CD14-positive monocyte (primary cell): Measurements from ENCODE around the gene SSBP2. TPM values are rescaled to one million over a fixed set of nuclear protein-coding genes. Genes with fewer than 3 reads are reported as not detected.

Experiments
- DNase-seq, 3 donors: peaks; one replicate each; pipeline ENCODE4 v3.0.0-alpha.2; 2011 to 2022
- H2AFZ ChIP-seq: 2 replicates; pipeline ENCODE4 v1.6.0; 2012; ENCODE audit warnings: mild to moderate bottlenecking, low read depth, low read length, inconsistent platforms; ENCODE audit not compliant: insufficient read depth, poor library complexity, severe bottlenecking
- H3K27ac ChIP-seq, 2 donors: 1 replicate in 1 of 2; 2 replicates in 1 of 2; pipeline ENCODE4 v1.5.1; 2012 to 2013; ENCODE audit warnings: low read length in 2 of 2, control low read depth in 1 of 2, inconsistent platforms in 1 of 2, low read depth in 1 of 2, mild to moderate bottlenecking in 1 of 2
- H3K27me3 ChIP-seq, 2 donors: one replicate each; pipeline versions ENCODE4 v1.6.0 to v1.6.1; 2011 to 2013; ENCODE audit warnings: low read length in 2 of 2; ENCODE audit not compliant: control insufficient read depth in 2 of 2, insufficient read depth in 2 of 2
- H3K36me3 ChIP-seq, 2 donors: replicated peaks in 1 of 2; 1 replicate in 1 of 2; 2 replicates in 1 of 2; pipeline versions ENCODE4 v1.5.1 to v1.6.1; 2012 to 2013; ENCODE audit warnings: low read length in 2 of 2, control low read depth in 1 of 2, inconsistent platforms in 1 of 2, mild to moderate bottlenecking in 1 of 2; ENCODE audit not compliant: insufficient read depth in 2 of 2, control insufficient read depth in 1 of 2
- H3K4me1 ChIP-seq, 2 donors: 1 replicate in 1 of 2; 2 replicates in 1 of 2; pipeline versions ENCODE4 v1.5.1 to v1.6.1; 2012 to 2013; ENCODE audit warnings: low read length in 2 of 2, control low read depth in 1 of 2, inconsistent platforms in 1 of 2, mild to moderate bottlenecking in 1 of 2, moderate library complexity in 1 of 2; ENCODE audit not compliant: insufficient read depth in 2 of 2, control insufficient read depth in 1 of 2
- H3K4me2 ChIP-seq: replicated peaks from 2 replicates; pipeline ENCODE3; 2012; ENCODE audit warnings: low read length, moderate library complexity, mild to moderate bottlenecking; ENCODE audit not compliant: poor library complexity, severe bottlenecking; ENCODE audit errors: extremely low read depth
- H3K4me3 ChIP-seq, 3 experiments: fragments of 200-600 bp in 1 of 3; sonication (generic) in 1 of 3; replicated peaks in 1 of 3; 1 replicate in 2 of 3; 2 replicates in 1 of 3; pipeline ENCODE4 v1.5.1; 2011 to 2013; ENCODE audit warnings: low read length in 3 of 3, mild to moderate bottlenecking in 3 of 3, control low read depth in 2 of 3, low read depth in 2 of 3, inconsistent platforms in 1 of 3, moderate library complexity in 1 of 3
- H3K79me2 ChIP-seq: 2 replicates; pipeline ENCODE4 v1.6.0; 2012; ENCODE audit warnings: mild to moderate bottlenecking, control low read depth, inconsistent platforms, low read length, moderate library complexity; ENCODE audit not compliant: insufficient read depth
- H3K9ac ChIP-seq: 2 replicates; pipeline ENCODE4 v1.6.0; 2017; ENCODE audit warnings: low read length, mild to moderate bottlenecking; ENCODE audit not compliant: insufficient read depth, poor library complexity, severe bottlenecking
- H3K9me3 ChIP-seq, 2 donors: replicated peaks in 1 of 2; 1 replicate in 1 of 2; 2 replicates in 1 of 2; pipeline versions ENCODE4 v1.5.1 to v1.6.1; 2012 to 2013; ENCODE audit warnings: low read length in 2 of 2, control low read depth in 1 of 2; ENCODE audit not compliant: control insufficient read depth in 1 of 2, insufficient read depth in 1 of 2
- H4K20me1 ChIP-seq: 2 replicates; pipeline ENCODE4 v1.6.0; 2012; ENCODE audit warnings: mild to moderate bottlenecking, low read length, control low read depth, moderate library complexity; ENCODE audit not compliant: insufficient read depth
- H3K27ac Mint-ChIP-seq, 7 donors: one replicate each; pipeline ENCODE4 v1.8.0; 2020; ENCODE audit warnings: mild to moderate bottlenecking in 7 of 7, mixed read lengths in 7 of 7, moderate library complexity in 6 of 7, inconsistent platforms in 2 of 7
- H3K27me3 Mint-ChIP-seq, 3 donors: one replicate each; pipeline ENCODE4 v1.8.0; 2021 to 2022; ENCODE audit warnings: low read depth in 3 of 3, mild to moderate bottlenecking in 3 of 3, mixed read lengths in 3 of 3, moderate library complexity in 3 of 3, inconsistent platforms in 1 of 3
- H3K36me3 Mint-ChIP-seq, 2 donors: one replicate each; pipeline ENCODE4 v1.8.0; 2020; ENCODE audit warnings: mixed read lengths in 2 of 2, inconsistent platforms in 1 of 2, mild to moderate bottlenecking in 1 of 2
- H3K4me1 Mint-ChIP-seq: one replicate; pipeline ENCODE4 v1.8.0; 2020; ENCODE audit warnings: mild to moderate bottlenecking, mixed read lengths
- H3K4me3 Mint-ChIP-seq, 2 donors: one replicate each; pipeline ENCODE4 v1.8.0; 2020; ENCODE audit warnings: mild to moderate bottlenecking in 2 of 2, mixed read lengths in 2 of 2, moderate library complexity in 1 of 2
- H3K9me3 Mint-ChIP-seq, 7 donors: one replicate each; pipeline ENCODE4 v1.8.0; 2020 to 2022; ENCODE audit warnings: mixed read lengths in 7 of 7, mild to moderate bottlenecking in 6 of 7, moderate library complexity in 6 of 7, inconsistent platforms in 2 of 7
- CTCF ChIP-seq: fragments of 200-600 bp; IDR thresholded peaks from one replicate; pipeline ENCODE4 v1.8.0; 2022; ENCODE audit warnings: antibody characterized with exemption, mild to moderate bottlenecking
- WGBS: methylation state at CpG from one replicate; pipeline ENCODE4 v1.1.5; 2013; ENCODE audit warnings: missing lambda C conversion rate; ENCODE audit not compliant: insufficient coverage; 5-methylcytosine and 5-hydroxymethylcytosine counted together
- intact Hi-C, 2 donors: fragments of 100-400 bp; cut with micrococcal nuclease; formaldehyde crosslinking; loops; one replicate each; pipeline versions ENCODE4 v1.15.0 to v1.15.1; 2023
- polyA plus RNA-seq, 3 donors: library from polyadenylated mRNA; depleted of rRNA in 1 of 3; unstranded in 2 of 3; stranded (reverse) in 1 of 3; fragments of 300-500 nt in 2 of 3; fragments of >200 nt in 1 of 3; fragmentation: Illumina TruSeq in 2 of 3; gene quantifications; 1 replicate in 2 of 3; 2 replicates in 1 of 3; pipeline ENCODE4 v1.2.3, GENCODE V29; 2012 to 2021

SSBP2 gene
- polyA plus RNA-seq, 3 donors: 29.1 to 55.2 (median 53.4) TPM

GRCh38 chr5:81429363-81429762 lies 321.5 kb downstream of the SSBP2 start:
- H3K4me1 Mint-ChIP-seq: peaks cover 5% of the 10 kb centered on the region
- no peak overlapping the region for H3K4me3 ChIP-seq
- H2AFZ ChIP-seq: no peak overlapping the region
- H3K9ac ChIP-seq: no peak overlapping the region
- no peak overlapping the region for H3K4me3 Mint-ChIP-seq
- peaks cover 0 to 5% of the 10 kb centered on the region in 2 donors for H3K36me3 ChIP-seq
- no peak for DNase-seq
- intact Hi-C loops: loop anchor here (5.0 to 10.0 kb wide), 2 partner anchors 408 to 735 kb away; no protein-coding TSS in a partner anchor
- no peak overlapping the region for H3K27ac Mint-ChIP-seq
- H3K9me3 Mint-ChIP-seq: no peaks in the 10 kb centered on the region
- no peaks in the 10 kb centered on the region for H4K20me1 ChIP-seq
- H3K27ac ChIP-seq: no peak overlapping the region
- TF ChIP-seq CTCF: no peak
- H3K9me3 ChIP-seq: no peaks in the 10 kb centered on the region
- H3K27me3 Mint-ChIP-seq: no peaks in the 10 kb centered on the region
- no peaks in the 10 kb centered on the region for H3K79me2 ChIP-seq
- H3K27me3 ChIP-seq: no peaks in the 10 kb centered on the region
- H3K4me1 ChIP-seq: no peaks in the 10 kb centered on the region
- peaks cover 8% of the 10 kb centered on the region in 2 donors for H3K36me3 Mint-ChIP-seq
- no peak overlapping the region for H3K4me2 ChIP-seq
- WGBS: no CpG with 5 or more reads among the region's 3 CpGs

DNA sequence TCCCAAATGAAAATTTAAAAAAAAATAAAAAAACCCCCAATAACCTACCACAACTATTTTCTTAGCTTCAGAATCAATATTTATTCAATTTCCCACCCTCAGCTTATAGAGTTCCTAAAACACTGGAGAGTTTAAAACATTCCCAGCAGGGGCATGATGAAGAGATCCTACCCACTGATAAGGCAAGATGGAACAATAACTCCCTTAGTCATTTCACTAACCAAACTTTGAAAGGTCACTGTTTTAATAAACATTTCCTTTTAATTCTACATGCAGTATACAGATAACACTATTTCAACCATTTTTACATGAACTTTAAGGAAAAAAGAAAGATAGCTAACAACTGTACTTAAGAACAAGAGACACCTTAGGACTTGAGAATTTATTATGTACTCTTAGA lies 322.0 kb downstream of the SSBP2 start:
- TF ChIP-seq CTCF: no peak
- H3K27ac ChIP-seq: no peak overlapping the region
- no peak overlapping the region for H3K9ac ChIP-seq
- peaks cover 5 to 8% of the 10 kb centered on the region in 2 donors for H3K36me3 Mint-ChIP-seq
- no peaks in the 10 kb centered on the region for H3K9me3 Mint-ChIP-seq
- DNase-seq: no peak
- no peak overlapping the region for H3K4me3 ChIP-seq
- no peaks in the 10 kb centered on the region for H3K4me1 ChIP-seq
- no peak overlapping the region for H3K27ac Mint-ChIP-seq
- intact Hi-C loops: loop anchor here (5.0 to 10.0 kb wide), 2 partner anchors 408 to 736 kb away; no protein-coding TSS in a partner anchor
- peaks cover 5% of the 10 kb centered on the region for H3K4me1 Mint-ChIP-seq
- no peaks in the 10 kb centered on the region for H4K20me1 ChIP-seq
- no peaks in the 10 kb centered on the region for H3K27me3 ChIP-seq
- no peaks in the 10 kb centered on the region for H3K79me2 ChIP-seq
- no peak overlapping the region for H3K4me2 ChIP-seq
- peaks cover 0 to 5% of the 10 kb centered on the region in 2 donors for H3K36me3 ChIP-seq
- no peaks in the 10 kb centered on the region for H3K27me3 Mint-ChIP-seq
- no peak overlapping the region for H2AFZ ChIP-seq
- H3K4me3 Mint-ChIP-seq: no peak overlapping the region
- H3K9me3 ChIP-seq: no peaks in the 10 kb centered on the region
